ENCODE data around the gene TTC7B. TPM values are rescaled to one million over a fixed set of nuclear protein-coding genes. Genes with fewer than 3 reads are reported as not detected.

Gene TTC7B
- total and polyA plus RNA-seq, 2 donors (not counting 3 experiments of a cell fraction or from before 2014, with no cell fraction given) = 46.8 to 76.5 TPM

DNA sequence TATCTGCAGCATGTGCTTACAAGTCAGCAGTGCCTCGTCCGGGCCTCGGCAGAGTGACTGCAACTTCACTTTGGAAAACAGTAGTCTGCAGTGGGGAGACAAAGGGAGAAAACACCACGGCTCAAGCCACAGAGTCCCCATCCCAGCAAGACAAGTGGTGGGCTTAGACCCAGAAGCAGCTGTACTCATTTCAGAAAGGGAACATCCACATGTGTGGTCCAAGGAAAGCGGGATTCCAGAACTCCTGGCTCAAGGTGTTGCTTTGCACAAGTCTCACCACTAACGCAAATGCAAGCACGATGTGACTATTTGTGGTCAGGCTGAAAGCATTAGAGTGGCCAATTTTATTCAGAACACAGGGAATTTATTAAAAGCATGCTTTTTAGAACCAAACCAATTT, 198.3 kb downstream of the TTC7B start:
- ChIA-PET CTCF (interaction anchor here (1.3 kb wide), 1 partner anchor 218 kb away, joined by 3 read pairs; no protein-coding TSS in a partner anchor), POLR2A (no interaction called here)
- dilution Hi-C loops (cut with MboI; ENCODE audit: extremely low pct_ligation_motif_present, low sequenced_read_pairs) (no loop called here), intact Hi-C loops (cut with micrococcal nuclease) (loop anchor here (2.0 to 5.0 kb wide), 4 partner anchors 25 to 236 kb away; no protein-coding TSS in a partner anchor)
- H3K9me1 ChIP-seq (replicated peaks; ENCODE audit: control insufficient read depth, extremely low read depth, insufficient read depth, low read length) = no peaks in the 10 kb centered on the region
- no peaks in the 10 kb centered on the region for H4K20me1 ChIP-seq (replicated peaks; ENCODE audit: control insufficient read depth, extremely low read depth, insufficient read depth, low read length)
- BruUV-seq (replicated peaks) = no TSS peak
- no peak overlapping the region for H3K4me3 ChIP-seq (replicated peaks in 1 of 3; ENCODE audit: insufficient read depth in 1 of 3, low read depth in 1 of 3, low read length in 3 of 3)
- no peak for FAIRE-seq
- no peak overlapping the region for H3K27ac ChIP-seq (ENCODE audit: insufficient read depth, low read depth, low read length)
- no peak for DNase-seq (ENCODE audit: low read depth, low spot score)
- H3K4me2 ChIP-seq (ENCODE audit: insufficient read depth, low read length) = no peak overlapping the region
- H2AFZ ChIP-seq (ENCODE audit: low read depth, low read length) = no peak overlapping the region
- H3K27me3 ChIP-seq (ENCODE audit: control insufficient read depth in 2 of 2, insufficient read depth in 2 of 2, low read length in 2 of 2) = no peaks in the 10 kb centered on the region
- no peaks in the 10 kb centered on the region for H3K79me2 ChIP-seq (ENCODE audit: control insufficient read depth, insufficient read depth, low read length)
- H3K36me3 ChIP-seq (ENCODE audit: control insufficient read depth in 2 of 2, extremely low read depth in 1 of 2, insufficient read depth in 2 of 2, low read length in 2 of 2) = no peaks in the 10 kb centered on the region
- no peak overlapping the region for H3K9ac ChIP-seq (replicated peaks; ENCODE audit: extremely low read depth, insufficient read depth, low read length)
- TF ChIP-seq GATA2 (IDR thresholded peaks at IDR 0.05; ENCODE audit: insufficient read depth, insufficient read length, low read depth, low read length) = no peak
- TF ChIP-seq POLR2A (IDR thresholded peaks at IDR 0.05; ENCODE audit: low read depth, low read length) = no peak
- no peak for TF ChIP-seq POLR2AphosphoS5 (IDR thresholded peaks at IDR 0.05; ENCODE audit: insufficient read depth, low read depth, low read length)
- TF ChIP-seq, protein P1, sequence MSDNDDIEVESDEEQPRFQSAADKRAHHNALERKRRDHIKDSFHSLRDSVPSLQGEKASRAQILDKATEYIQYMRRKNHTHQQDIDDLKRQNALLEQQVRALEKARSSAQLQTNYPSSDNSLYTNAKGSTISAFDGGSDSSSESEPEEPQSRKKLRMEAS (IDR thresholded peaks at IDR 0.05; ENCODE audit: insufficient read depth, insufficient read length) = no peak
- TF ChIP-seq JUN (IDR thresholded peaks at IDR 0.05; ENCODE audit: borderline replicate concordance, insufficient read depth, insufficient read length, low read depth) = no peak
- TF ChIP-seq, protein P2, sequence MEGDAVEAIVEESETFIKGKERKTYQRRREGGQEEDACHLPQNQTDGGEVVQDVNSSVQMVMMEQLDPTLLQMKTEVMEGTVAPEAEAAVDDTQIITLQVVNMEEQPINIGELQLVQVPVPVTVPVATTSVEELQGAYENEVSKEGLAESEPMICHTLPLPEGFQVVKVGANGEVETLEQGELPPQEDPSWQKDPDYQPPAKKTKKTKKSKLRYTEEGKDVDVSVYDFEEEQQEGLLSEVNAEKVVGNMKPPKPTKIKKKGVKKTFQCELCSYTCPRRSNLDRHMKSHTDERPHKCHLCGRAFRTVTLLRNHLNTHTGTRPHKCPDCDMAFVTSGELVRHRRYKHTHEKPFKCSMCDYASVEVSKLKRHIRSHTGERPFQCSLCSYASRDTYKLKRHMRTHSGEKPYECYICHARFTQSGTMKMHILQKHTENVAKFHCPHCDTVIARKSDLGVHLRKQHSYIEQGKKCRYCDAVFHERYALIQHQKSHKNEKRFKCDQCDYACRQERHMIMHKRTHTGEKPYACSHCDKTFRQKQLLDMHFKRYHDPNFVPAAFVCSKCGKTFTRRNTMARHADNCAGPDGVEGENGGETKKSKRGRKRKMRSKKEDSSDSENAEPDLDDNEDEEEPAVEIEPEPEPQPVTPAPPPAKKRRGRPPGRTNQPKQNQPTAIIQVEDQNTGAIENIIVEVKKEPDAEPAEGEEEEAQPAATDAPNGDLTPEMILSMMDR (IDR thresholded peaks at IDR 0.05; ENCODE audit: extremely low read depth in 1 of 2, insufficient read depth in 1 of 2, low read depth in 1 of 2, low read length in 2 of 2) = no peak
- no peak for TF ChIP-seq EZH2 (IDR thresholded peaks at IDR 0.05; ENCODE audit: borderline replicate concordance, low read depth, low read length, severe bottlenecking)
- TF ChIP-seq MYC (IDR thresholded peaks at IDR 0.05; ENCODE audit: low read depth, low read length) = no peak
- TF ChIP-seq FOS (IDR thresholded peaks at IDR 0.05; ENCODE audit: borderline replicate concordance, insufficient read depth, low read length) = no peak
- peaks cover 49% of the 10 kb centered on the region for H3K4me1 ChIP-seq (ENCODE audit: control insufficient read depth, extremely low read depth, insufficient read depth, low read length)
- no peaks in the 10 kb centered on the region for H3K9me3 ChIP-seq (replicated peaks; ENCODE audit: control insufficient read depth, insufficient read depth, low read length)

All from endothelial cell of umbilical vein (primary cell).